Panc1 (cell line): ENCODE results near the gene SMAD3. TPM values are rescaled to one million over a fixed set of nuclear protein-coding genes. Genes with fewer than 3 reads are reported as not detected.

Source experiments
- ATAC-seq: fragments of 200-7000 bp; cut with Tn5 transposase; 2 replicates; pipeline ENCODE4 v1.9.1; 2020; ENCODE audit warnings: mild to moderate bottlenecking, moderate library complexity
- BruUV-seq: library from RNA; stranded (reverse); fragments of 400-500 nt; replicated peaks from 2 replicates; lab custom pipeline; 2021; lab: Mats Ljungman, UMichigan
- CTCF ChIA-PET: fragments of 300-600 bp; sonication (Branson Sonifier 250); formaldehyde crosslinking; loops from one replicate; lab custom pipeline; 2022; ENCODE audit warnings: antibody characterized with exemption; lab: Charles Lee
- POLR2A ChIA-PET: fragments of 300-600 bp; sonication (Branson Sonifier 250); formaldehyde crosslinking; loops from one replicate; lab custom pipeline; 2022; ENCODE audit warnings: antibody characterized with exemption; lab: Charles Lee
- DNase-seq: peaks from one replicate; pipeline ENCODE4 v3.0.0-alpha.2; 2010; ENCODE audit warnings: low read depth, low spot score
- H3K27ac ChIP-seq: 2 replicates; pipeline ENCODE4 v1.5.1; 2011; ENCODE audit warnings: mild to moderate bottlenecking, low read length, inconsistent platforms
- H3K27me3 ChIP-seq: fragments of 200-500 bp; sonication (Bioruptor generic); 2 replicates; pipeline ENCODE4 v1.6.0; 2014; ENCODE audit warnings: low read length, inconsistent platforms; ENCODE audit not compliant: control insufficient read depth, insufficient read depth
- H3K36me3 ChIP-seq: fragments of 200-500 bp; sonication (Bioruptor generic); 2 replicates; pipeline ENCODE4 v1.5.1; 2014; ENCODE audit warnings: inconsistent platforms, mild to moderate bottlenecking, low read length, moderate library complexity; ENCODE audit not compliant: control insufficient read depth, insufficient read depth
- H3K4me1 ChIP-seq: 2 replicates; pipeline ENCODE4 v1.5.1; 2011; ENCODE audit warnings: inconsistent platforms, mild to moderate bottlenecking, low read length, moderate library complexity; ENCODE audit not compliant: control insufficient read depth, insufficient read depth
- H3K4me3 ChIP-seq, 2 experiments: 2 replicates each; pipeline ENCODE4 v1.5.1; 2011 to 2012; ENCODE audit warnings: low read depth in 2 of 2, low read length in 2 of 2, mild to moderate bottlenecking in 2 of 2, inconsistent platforms in 1 of 2, moderate library complexity in 1 of 2
- H3K9me3 ChIP-seq: fragments of 200-500 bp; sonication (Bioruptor generic); 2 replicates; pipeline ENCODE4 v1.5.1; 2014; ENCODE audit warnings: low read depth, mild to moderate bottlenecking, inconsistent platforms, low read length, moderate library complexity; ENCODE audit not compliant: control insufficient read depth, insufficient read depth
- POLR2AphosphoS5 ChIP-seq: IDR thresholded peaks from 2 replicates; pipeline ENCODE4 v1.6.1; 2012; ENCODE audit warnings: mild to moderate bottlenecking, low read depth, low read length, moderate library complexity
- SIN3A ChIP-seq: IDR thresholded peaks from 2 replicates; pipeline ENCODE4 v1.6.1; 2012; ENCODE audit warnings: low read depth, mild to moderate bottlenecking, low read length, moderate library complexity, borderline replicate concordance; ENCODE audit not compliant: insufficient read depth
- TCF7L2 ChIP-seq: IDR thresholded peaks from 2 replicates; pipeline ENCODE4 v1.6.1; 2011; ENCODE audit warnings: mild to moderate bottlenecking, low read depth, low read length, inconsistent platforms
- in situ Hi-C: cut with HindIII; loops from 2 replicates; pipeline ENCODE4 v1.10.0; 2016; ENCODE audit warnings: low sequenced_read_pairs, low pct_unique_long_range_greater_than_20kb
- intact Hi-C: fragments of 100-400 bp; cut with micrococcal nuclease; formaldehyde crosslinking; loops from one replicate; pipeline ENCODE4 v1.10.0; 2022; ENCODE audit not compliant: unreplicated experiment
- total RNA-seq: library from RNA; stranded (reverse); gene quantifications from one replicate; pipeline ENCODE4 v1.2.1, GENCODE V29; 2021; ENCODE audit not compliant: unreplicated experiment
- TF ChIP-seq, protein P1 (sequence below): fragments of 450-650 bp; IDR thresholded peaks from 2 replicates; pipeline ENCODE4 v1.5.1; 2017; ENCODE audit warnings: mild to moderate bottlenecking
- TF ChIP-seq, protein P2 (sequence below), 2 experiments: IDR thresholded peaks; 2 replicates each; pipeline ENCODE4 v1.6.1; 2011 to 2012; ENCODE audit warnings: low read depth in 2 of 2, control low read depth in 1 of 2, low read length in 1 of 2, mild to moderate bottlenecking in 1 of 2, moderate library complexity in 1 of 2; ENCODE audit not compliant: insufficient read depth in 1 of 2

The SMAD3 gene
- total RNA-seq, 1 experiment from 2014 or later: 394 TPM

DNA sequence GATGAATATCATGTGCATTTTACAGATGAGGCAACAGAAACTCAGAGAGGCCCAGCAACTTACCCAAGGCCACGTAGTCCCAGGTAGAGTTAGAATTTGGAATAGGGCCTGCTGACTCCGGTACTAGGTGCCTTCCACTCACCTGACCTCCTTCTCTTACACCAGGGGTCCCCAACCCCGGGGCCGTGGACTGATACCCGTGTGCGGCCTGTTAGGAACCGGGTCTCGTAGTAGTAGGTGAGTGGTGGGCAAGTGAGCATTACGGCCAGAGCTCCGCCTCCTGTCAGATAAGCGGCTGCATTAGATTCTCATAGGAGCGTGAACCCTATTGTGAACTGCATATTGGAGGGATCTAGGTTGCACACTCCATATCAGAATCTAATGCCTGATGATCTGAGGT is 64.8 kb downstream of the SMAD3 start:
- BruUV-seq: no TSS peak

DNA sequence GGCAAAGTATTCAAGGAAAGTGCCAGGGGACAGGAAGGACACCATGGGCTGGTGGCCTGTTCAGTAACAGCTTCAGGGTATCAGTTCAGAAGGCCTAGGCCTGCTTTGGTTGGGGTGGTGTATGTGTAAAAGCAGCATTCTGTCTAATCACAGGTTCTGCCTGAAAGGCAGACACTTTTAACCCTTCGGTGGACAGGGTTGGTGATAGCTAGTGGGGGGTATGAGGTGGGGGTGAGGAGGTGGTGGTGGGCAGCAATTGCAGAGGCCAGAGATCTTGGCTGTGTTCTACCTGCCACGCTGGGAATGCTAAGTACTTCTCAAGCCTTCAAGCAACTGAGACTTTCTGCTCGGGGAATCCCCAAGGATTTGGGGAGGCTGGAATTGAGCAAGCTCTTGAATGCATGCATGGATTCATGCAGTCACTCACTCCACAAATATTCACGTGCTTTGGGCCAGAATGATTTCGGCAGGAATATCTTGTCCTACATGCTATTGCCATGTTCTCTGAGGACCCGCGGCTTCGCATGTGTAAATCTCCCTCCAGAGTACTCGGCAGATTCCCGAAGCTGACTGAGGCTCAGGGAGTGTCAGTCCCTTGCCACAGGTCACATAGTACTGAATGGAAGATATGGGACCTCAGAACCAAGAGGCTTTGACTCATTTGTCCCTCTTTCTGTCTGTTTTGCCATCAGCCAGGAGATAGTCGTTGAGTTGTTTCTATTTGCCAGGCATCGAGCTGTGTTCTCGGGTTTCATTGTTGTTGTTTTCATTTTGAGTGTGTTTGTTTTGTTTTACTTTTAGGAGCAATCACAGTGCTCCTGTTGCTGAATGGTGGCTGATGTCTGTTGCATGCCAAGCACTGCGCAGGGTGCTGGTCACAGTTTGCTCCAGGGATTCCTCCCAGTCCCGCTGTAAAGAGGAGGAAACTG is 65.5 kb downstream of the SMAD3 start:
- H3K27ac ChIP-seq: peak overlapping the region; percentile 100

More for the DNA sequence above, 64.8 kb downstream of the SMAD3 start:
- Histone ChIP-seq H3K27me3 (no peaks in the 10 kb centered on the region), H3K4me1 (peaks cover 100% of the 10 kb centered on the region), H3K36me3 (peaks cover 10% of the 10 kb centered on the region; the same call in 1 of the 2 replicates), H3K4me3 (no peak overlapping the region), H3K9me3 (no peaks in the 10 kb centered on the region), H3K27ac (peak overlapping the region; percentile 100)
- intact Hi-C loops: no loop called here
- in situ Hi-C loops: no loop called here
- no peak for TF ChIP-seq SIN3A
- DNase-seq (no peak), ATAC-seq (no peak)
- CTCF ChIA-PET: no interaction called here
- POLR2A ChIA-PET: interaction anchor here (0.6 kb wide), 3 partner anchors 19 to 709 kb away, joined by 3 to 13 read pairs (median 7); partner anchors contain the start of gene RNU6-1

DNA sequence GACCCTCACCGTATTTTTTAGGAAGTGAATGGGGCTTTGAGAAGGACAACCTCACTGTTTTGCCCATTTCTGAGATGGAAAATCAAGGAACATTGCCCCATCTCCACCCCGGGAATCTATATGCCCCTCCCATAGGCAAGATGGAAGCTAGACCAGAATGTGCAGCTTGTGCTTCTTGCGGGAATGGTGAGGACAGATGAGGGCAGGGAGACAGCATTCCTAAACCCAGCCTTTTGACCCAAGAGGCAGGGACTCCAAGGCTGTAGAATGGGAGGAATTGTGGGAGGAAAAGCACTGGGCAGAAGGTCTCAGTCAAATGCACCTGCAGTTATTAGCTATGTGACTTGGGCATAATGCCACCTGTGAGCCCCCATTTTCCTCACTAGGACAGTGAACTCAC is 66.9 kb downstream of the SMAD3 start:
- peaks cover 100% of the 10 kb centered on the region for H3K4me1 ChIP-seq
- ChIA-PET POLR2A (interaction anchor here (0.6 kb wide), 1 partner anchor 10 kb away, joined by 17 read pairs; no protein-coding TSS in a partner anchor), CTCF (no interaction called here)
- no peak for ATAC-seq
- H3K4me3 ChIP-seq: no peak overlapping the region
- intact Hi-C loops (no loop called here), in situ Hi-C loops (no loop called here)
- no peaks in the 10 kb centered on the region for H3K9me3 ChIP-seq
- peak overlapping the region; percentile 100 for H3K27ac ChIP-seq
- TF ChIP-seq POLR2AphosphoS5: no peak
- TF ChIP-seq, protein P1, sequence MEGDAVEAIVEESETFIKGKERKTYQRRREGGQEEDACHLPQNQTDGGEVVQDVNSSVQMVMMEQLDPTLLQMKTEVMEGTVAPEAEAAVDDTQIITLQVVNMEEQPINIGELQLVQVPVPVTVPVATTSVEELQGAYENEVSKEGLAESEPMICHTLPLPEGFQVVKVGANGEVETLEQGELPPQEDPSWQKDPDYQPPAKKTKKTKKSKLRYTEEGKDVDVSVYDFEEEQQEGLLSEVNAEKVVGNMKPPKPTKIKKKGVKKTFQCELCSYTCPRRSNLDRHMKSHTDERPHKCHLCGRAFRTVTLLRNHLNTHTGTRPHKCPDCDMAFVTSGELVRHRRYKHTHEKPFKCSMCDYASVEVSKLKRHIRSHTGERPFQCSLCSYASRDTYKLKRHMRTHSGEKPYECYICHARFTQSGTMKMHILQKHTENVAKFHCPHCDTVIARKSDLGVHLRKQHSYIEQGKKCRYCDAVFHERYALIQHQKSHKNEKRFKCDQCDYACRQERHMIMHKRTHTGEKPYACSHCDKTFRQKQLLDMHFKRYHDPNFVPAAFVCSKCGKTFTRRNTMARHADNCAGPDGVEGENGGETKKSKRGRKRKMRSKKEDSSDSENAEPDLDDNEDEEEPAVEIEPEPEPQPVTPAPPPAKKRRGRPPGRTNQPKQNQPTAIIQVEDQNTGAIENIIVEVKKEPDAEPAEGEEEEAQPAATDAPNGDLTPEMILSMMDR: no peak
- TF ChIP-seq, protein P2, sequence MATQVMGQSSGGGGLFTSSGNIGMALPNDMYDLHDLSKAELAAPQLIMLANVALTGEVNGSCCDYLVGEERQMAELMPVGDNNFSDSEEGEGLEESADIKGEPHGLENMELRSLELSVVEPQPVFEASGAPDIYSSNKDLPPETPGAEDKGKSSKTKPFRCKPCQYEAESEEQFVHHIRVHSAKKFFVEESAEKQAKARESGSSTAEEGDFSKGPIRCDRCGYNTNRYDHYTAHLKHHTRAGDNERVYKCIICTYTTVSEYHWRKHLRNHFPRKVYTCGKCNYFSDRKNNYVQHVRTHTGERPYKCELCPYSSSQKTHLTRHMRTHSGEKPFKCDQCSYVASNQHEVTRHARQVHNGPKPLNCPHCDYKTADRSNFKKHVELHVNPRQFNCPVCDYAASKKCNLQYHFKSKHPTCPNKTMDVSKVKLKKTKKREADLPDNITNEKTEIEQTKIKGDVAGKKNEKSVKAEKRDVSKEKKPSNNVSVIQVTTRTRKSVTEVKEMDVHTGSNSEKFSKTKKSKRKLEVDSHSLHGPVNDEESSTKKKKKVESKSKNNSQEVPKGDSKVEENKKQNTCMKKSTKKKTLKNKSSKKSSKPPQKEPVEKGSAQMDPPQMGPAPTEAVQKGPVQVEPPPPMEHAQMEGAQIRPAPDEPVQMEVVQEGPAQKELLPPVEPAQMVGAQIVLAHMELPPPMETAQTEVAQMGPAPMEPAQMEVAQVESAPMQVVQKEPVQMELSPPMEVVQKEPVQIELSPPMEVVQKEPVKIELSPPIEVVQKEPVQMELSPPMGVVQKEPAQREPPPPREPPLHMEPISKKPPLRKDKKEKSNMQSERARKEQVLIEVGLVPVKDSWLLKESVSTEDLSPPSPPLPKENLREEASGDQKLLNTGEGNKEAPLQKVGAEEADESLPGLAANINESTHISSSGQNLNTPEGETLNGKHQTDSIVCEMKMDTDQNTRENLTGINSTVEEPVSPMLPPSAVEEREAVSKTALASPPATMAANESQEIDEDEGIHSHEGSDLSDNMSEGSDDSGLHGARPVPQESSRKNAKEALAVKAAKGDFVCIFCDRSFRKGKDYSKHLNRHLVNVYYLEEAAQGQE (IDR thresholded peaks at IDR 0.05; ENCODE audit: insufficient read depth in 1 of 2, low read depth in 2 of 2, low read length in 1 of 2): no peak
- TF ChIP-seq SIN3A: no peak
- no peak for TF ChIP-seq TCF7L2
- no TSS peak for BruUV-seq
- no peaks in the 10 kb centered on the region for H3K27me3 ChIP-seq
- H3K36me3 ChIP-seq: peaks cover 10% of the 10 kb centered on the region; the same call in 1 of the 2 replicates
- no peak for DNase-seq

More for the DNA sequence above, 65.5 kb downstream of the SMAD3 start:
- H3K27me3 ChIP-seq: no peaks in the 10 kb centered on the region
- CTCF ChIA-PET: no interaction called here
- no peak for DNase-seq
- H3K9me3 ChIP-seq: no peaks in the 10 kb centered on the region
- in situ Hi-C loops: no loop called here
- intact Hi-C loops: no loop called here
- TF ChIP-seq POLR2AphosphoS5 (peak; percentile 65; the same call in 1 of the 2 replicates), SIN3A (no peak)
- BruUV-seq: no TSS peak
- no peak overlapping the region for H3K4me3 ChIP-seq
- peaks cover 100% of the 10 kb centered on the region for H3K4me1 ChIP-seq
- peaks cover 10% of the 10 kb centered on the region; the same call in 1 of the 2 replicates for H3K36me3 ChIP-seq
- ATAC-seq: no peak
- POLR2A ChIA-PET: interaction anchor here (0.6 kb wide), 1 partner anchor 20 kb away, joined by 13 read pairs; no protein-coding TSS in a partner anchor
